GM23248 (cell line): ENCODE data around the gene PYGM. TPM values are rescaled to one million over a fixed set of nuclear protein-coding genes. Genes with fewer than 3 reads are reported as not detected.

Experiments
- DNase-seq: peaks from one replicate; pipeline ENCODE4 v3.0.0-alpha.2; 2015
- H2AFZ ChIP-seq: fragments of 200-600 bp; sonication (generic); 2 replicates; pipeline ENCODE4 v1.6.1; 2016; ENCODE audit warnings: antibody characterized with exemption
- H3F3A ChIP-seq: fragments of 200-600 bp; sonication (generic); 2 replicates; pipeline ENCODE4 v1.6.1; 2016; ENCODE audit warnings: mild to moderate bottlenecking, antibody characterized with exemption, mixed run types; ENCODE audit not compliant: insufficient read depth
- H3K27ac ChIP-seq: fragments of 200-600 bp; sonication (generic); 2 replicates; pipeline ENCODE4 v1.5.1; 2016; ENCODE audit warnings: mild to moderate bottlenecking
- H3K27me3 ChIP-seq: fragments of 200-600 bp; sonication (generic); replicated peaks from 2 replicates; pipeline ENCODE4 v1.6.1; 2016; ENCODE audit warnings: mild to moderate bottlenecking; ENCODE audit not compliant: insufficient read depth
- H3K36me3 ChIP-seq: fragments of 200-600 bp; sonication (generic); 2 replicates; pipeline ENCODE4 v1.6.1; 2016; ENCODE audit warnings: low read depth, mild to moderate bottlenecking
- H3K4me1 ChIP-seq: fragments of 200-600 bp; sonication (generic); 2 replicates; pipeline ENCODE4 v1.6.1; 2016; ENCODE audit warnings: mild to moderate bottlenecking; ENCODE audit not compliant: insufficient read depth
- H3K4me2 ChIP-seq: fragments of 200-600 bp; sonication (generic); one replicate; pipeline ENCODE4 v1.6.1; 2016; ENCODE audit warnings: mild to moderate bottlenecking; ENCODE audit not compliant: unreplicated experiment
- H3K4me3 ChIP-seq: fragments of 200-600 bp; sonication (generic); 2 replicates; pipeline ENCODE4 v1.5.1; 2016; ENCODE audit warnings: mild to moderate bottlenecking
- H3K79me2 ChIP-seq: fragments of 200-600 bp; sonication (generic); 2 replicates; pipeline ENCODE4 v1.6.1; 2016; ENCODE audit warnings: mild to moderate bottlenecking; ENCODE audit not compliant: insufficient read depth
- H3K9ac ChIP-seq: fragments of 200-600 bp; sonication (generic); 2 replicates; pipeline ENCODE4 v1.6.1; 2016; ENCODE audit warnings: mild to moderate bottlenecking
- H3K9me2 ChIP-seq: fragments of 200-600 bp; sonication (generic); 2 replicates; pipeline ENCODE4 v1.6.1; 2016; ENCODE audit warnings: mixed run types, mild to moderate bottlenecking, moderate library complexity; ENCODE audit not compliant: insufficient read depth
- H3K9me3 ChIP-seq: fragments of 200-600 bp; sonication (generic); one replicate; pipeline ENCODE4 v1.6.1; 2017; ENCODE audit warnings: low read depth
- H4K20me1 ChIP-seq: fragments of 200-600 bp; sonication (generic); 2 replicates; pipeline ENCODE4 v1.6.0; 2016; ENCODE audit not compliant: insufficient read depth
- EZH2 ChIP-seq: fragments of 200-600 bp; sonication (generic); IDR thresholded peaks from 2 replicates; pipeline ENCODE4 v1.6.1; 2018; ENCODE audit warnings: antibody characterized with exemption, mild to moderate bottlenecking; ENCODE audit not compliant: insufficient read depth, poor library complexity, severe bottlenecking
- EZH2phosphoT487 ChIP-seq: fragments of 200-600 bp; sonication (generic); IDR thresholded peaks from 2 replicates; pipeline ENCODE4 v1.6.1; 2018; ENCODE audit warnings: antibody characterized with exemption, moderate library complexity, mild to moderate bottlenecking, low read depth; ENCODE audit not compliant: insufficient read depth
- WGBS, 2 experiments: methylation state at CpG; one replicate each; pipeline ENCODE4 v1.1.6; 2015 to 2017; ENCODE audit warnings: low lambda C conversion rate in 2 of 2, low coverage in 1 of 2; ENCODE audit errors: missing lambda C conversion rate in 2 of 2; 5-methylcytosine and 5-hydroxymethylcytosine counted together
- in situ Hi-C: fragments of 300-500 bp; cut with MboI; formaldehyde crosslinking; loops from 2 replicates; pipeline ENCODE4 v1.15.0; 2020
- polyA plus RNA-seq: library from polyadenylated mRNA; unstranded; fragments of >200 nt; fragmentation: Nextera tagmentation; extraction: Ambion mirVana; gene quantifications from 2 replicates; pipeline ENCODE4 v1.2.1, GENCODE V29; 2016
- total RNA-seq: library from RNA; depleted of rRNA; stranded (reverse); fragments of >200 nt; shearing (Covaris generic); gene quantifications from 2 replicates; pipeline ENCODE4 v1.2.3, GENCODE V29; 2014

The PYGM gene
- total and polyA plus RNA-seq, 2 experiments from 2014 or later, result not detected

DNA sequence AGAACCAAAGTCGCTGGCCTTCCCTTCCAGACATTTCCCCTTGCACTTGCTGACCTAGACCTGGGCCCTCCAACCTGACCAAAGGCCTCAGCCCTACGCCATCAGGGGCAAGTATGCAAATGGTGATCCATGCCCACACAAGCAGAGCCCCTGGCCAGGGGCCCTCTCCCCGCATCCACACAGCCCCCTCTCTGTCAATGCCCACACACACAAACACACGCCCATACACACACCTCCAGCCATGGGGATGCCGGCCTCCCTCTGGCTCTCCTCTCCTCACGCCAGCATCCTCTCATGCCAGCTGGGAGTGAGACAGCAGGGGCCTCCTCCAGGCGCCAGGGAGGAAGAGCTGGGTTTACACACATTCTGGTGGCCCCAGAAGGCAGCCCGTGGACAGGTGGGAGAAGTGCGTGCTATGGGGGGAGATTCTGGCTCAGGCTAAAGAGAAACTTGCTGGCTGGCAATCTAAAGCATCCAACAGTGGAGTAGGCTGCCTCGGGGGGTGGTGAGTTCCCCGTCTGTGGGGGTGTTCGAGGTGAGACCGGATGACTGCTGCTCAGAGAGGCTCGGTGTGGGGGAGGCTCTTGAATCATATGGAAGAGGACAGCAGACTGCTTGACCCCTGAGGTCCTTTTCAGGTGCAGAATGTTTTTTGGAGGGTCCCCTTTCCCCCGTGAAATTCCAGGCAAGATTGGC, 41.5 kb downstream of the PYGM start:
- Histone ChIP-seq H3K4me2 (no peak overlapping the region), H3K9me2 (no peaks in the 10 kb centered on the region), H3K36me3 (no peaks in the 10 kb centered on the region), H3K4me3 (no peak overlapping the region), H3K79me2 (no peaks in the 10 kb centered on the region), H2AFZ (no peak overlapping the region), H4K20me1 (no peaks in the 10 kb centered on the region), H3K27me3 (peaks cover 69% of the 10 kb centered on the region), H3F3A (no peaks in the 10 kb centered on the region), H3K4me1 (no peaks in the 10 kb centered on the region), H3K9me3 (no peaks in the 10 kb centered on the region), H3K9ac (no peak overlapping the region), H3K27ac (no peak overlapping the region)
- in situ Hi-C loops, result no loop called here
- WGBS, 2 experiments, result 52 to 53% methylated on average over 14 to 15 of the region's 15 CpGs
- no peak for DNase-seq
- TF ChIP-seq EZH2, result no peak

DNA sequence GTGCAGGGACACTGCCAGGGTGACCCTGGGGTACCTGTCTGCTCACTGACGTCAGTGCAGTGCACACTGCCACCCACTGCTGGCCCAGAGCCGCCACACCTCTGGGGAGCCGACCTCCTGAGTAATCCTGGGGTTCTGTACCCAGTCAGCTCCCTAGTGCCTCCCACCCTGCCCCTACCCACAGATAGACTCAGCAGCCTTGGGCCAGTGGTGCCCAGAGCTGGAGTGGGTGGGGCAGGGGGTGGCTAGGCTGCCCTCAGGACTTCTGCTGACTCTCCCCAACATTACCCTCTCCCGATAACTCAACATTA, 42.6 kb downstream of the PYGM start:
- H2AFZ ChIP-seq, result no peak overlapping the region
- no peak overlapping the region for H3K4me2 ChIP-seq
- in situ Hi-C loops, result no loop called here
- H3K9me2 ChIP-seq, result no peaks in the 10 kb centered on the region
- peaks cover 71% of the 10 kb centered on the region for H3K27me3 ChIP-seq
- no peaks in the 10 kb centered on the region for H3K36me3 ChIP-seq
- H3K4me1 ChIP-seq, result no peaks in the 10 kb centered on the region
- H3K4me3 ChIP-seq, result no peak overlapping the region
- no peaks in the 10 kb centered on the region for H4K20me1 ChIP-seq
- H3K27ac ChIP-seq, result no peak overlapping the region
- H3K9me3 ChIP-seq, result no peaks in the 10 kb centered on the region
- TF ChIP-seq EZH2 (no peak), EZH2phosphoT487 (no peak)
- H3K79me2 ChIP-seq, result no peaks in the 10 kb centered on the region
- DNase-seq, result no peak
- no peak overlapping the region for H3K9ac ChIP-seq
- H3F3A ChIP-seq, result no peaks in the 10 kb centered on the region
- WGBS, 2 experiments, result 66 to 75% methylated on average over 4 of the region's 4 CpGs

DNA sequence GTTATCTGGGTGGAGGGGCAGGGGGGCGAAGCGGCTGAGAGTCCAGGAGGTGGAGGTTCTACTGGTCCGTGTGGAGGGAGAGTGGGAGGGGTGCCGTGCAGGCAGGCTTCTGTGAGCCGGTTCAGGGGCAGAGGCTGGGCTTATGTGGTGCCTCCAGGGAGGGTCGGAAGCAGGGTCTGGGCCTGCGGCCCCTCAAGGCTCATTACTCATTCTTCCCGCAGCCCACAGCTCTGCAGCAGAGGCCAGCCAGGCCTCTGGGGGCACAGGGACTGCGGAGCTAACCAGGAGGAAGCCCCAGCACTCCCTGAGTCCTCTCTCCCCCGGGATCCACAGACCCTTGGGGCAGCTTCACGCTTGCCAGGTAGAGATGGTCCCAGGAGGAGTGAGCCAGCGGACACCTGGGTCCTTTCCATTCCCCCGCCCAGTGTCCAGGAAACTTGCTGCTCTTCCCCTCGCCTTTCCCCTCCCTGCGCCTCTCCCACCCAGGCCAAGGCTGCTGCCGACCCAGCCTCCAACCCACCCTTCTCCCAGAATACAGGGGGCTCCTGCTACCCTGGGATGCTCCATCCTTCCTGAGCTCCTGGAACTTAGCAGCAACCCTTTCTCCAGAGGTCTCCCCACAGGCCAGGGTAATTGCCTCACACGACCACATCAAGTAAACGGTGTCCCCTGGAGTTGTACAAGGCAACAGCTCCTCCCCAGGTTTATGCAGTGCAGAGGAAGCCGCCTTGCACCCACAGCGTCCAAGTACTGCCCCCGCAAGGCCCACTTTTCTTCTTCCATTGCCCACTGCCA, 43.1 kb downstream of the PYGM start:
- Histone ChIP-seq H3K79me2 (no peaks in the 10 kb centered on the region), H3K9ac (no peak overlapping the region), H3K9me2 (no peaks in the 10 kb centered on the region), H2AFZ (no peak overlapping the region), H3K27ac (no peak overlapping the region), H3K4me1 (no peaks in the 10 kb centered on the region), H3K4me3 (no peak overlapping the region), H3K36me3 (no peaks in the 10 kb centered on the region), H3K27me3 (peaks cover 72% of the 10 kb centered on the region), H4K20me1 (no peaks in the 10 kb centered on the region), H3K4me2 (no peak overlapping the region), H3F3A (no peaks in the 10 kb centered on the region), H3K9me3 (no peaks in the 10 kb centered on the region)
- 34 to 36% methylated on average over 17 of the region's 21 CpGs for WGBS, 2 experiments
- in situ Hi-C loops, result no loop called here
- no peak for DNase-seq
- TF ChIP-seq EZH2phosphoT487, result no peak
- TF ChIP-seq EZH2, result no peak

DNA sequence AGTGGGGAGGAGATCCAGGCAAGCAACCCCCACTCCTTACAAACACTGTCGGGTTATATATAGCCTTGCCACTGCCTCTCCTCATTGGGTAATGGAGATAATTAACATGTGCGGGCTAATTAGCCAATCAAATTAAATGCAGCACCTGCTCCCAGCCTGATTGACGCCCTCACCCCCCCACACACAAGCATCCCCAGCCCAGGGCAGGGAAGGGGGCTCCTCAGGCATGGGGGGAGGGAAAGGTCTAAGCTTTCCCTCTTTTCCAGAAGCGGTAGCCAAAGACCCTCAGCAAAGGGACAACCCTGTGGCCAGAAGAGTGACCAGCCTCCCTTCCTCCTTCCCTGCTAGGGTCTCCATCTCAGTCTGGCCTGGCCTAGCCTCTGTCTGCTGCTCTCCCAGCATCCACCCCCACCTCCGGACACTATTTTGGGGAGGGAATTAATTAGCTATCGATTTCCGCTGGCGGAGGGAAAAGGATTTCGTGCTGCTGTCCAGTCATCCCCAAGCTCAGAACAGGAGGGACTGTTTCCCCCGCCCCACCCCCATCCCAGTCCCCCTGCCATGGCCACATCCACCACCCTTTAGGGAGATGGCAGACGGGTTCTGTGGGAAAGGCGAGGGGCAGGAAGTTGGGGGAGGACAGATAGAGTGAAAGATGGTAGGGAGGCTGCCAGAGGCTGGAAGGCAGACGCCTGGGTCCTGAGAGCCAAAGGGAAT, 43.9 kb downstream of the PYGM start:
- no peak overlapping the region for H3K9ac ChIP-seq
- H2AFZ ChIP-seq, result no peak overlapping the region
- WGBS, 2 experiments, result 10 to 16% methylated on average over 11 to 13 of the region's 13 CpGs
- no peak for TF ChIP-seq EZH2phosphoT487
- no peak for TF ChIP-seq EZH2
- no peaks in the 10 kb centered on the region for H3F3A ChIP-seq
- in situ Hi-C loops, result no loop called here
- no peaks in the 10 kb centered on the region for H3K4me1 ChIP-seq
- H3K36me3 ChIP-seq, result no peaks in the 10 kb centered on the region
- no peaks in the 10 kb centered on the region for H3K79me2 ChIP-seq
- peaks cover 74% of the 10 kb centered on the region for H3K27me3 ChIP-seq
- H3K27ac ChIP-seq, result no peak overlapping the region
- no peak for DNase-seq
- H3K4me2 ChIP-seq, result no peak overlapping the region
- no peaks in the 10 kb centered on the region for H3K9me2 ChIP-seq
- H3K9me3 ChIP-seq, result no peaks in the 10 kb centered on the region
- H4K20me1 ChIP-seq, result no peaks in the 10 kb centered on the region
- H3K4me3 ChIP-seq, result no peak overlapping the region
